Fibroblast of the conjunctiva (primary cell): ENCODE measurements around the gene PRKG1.

Experiments used
- DNase-seq: peaks from one replicate; pipeline ENCODE4 v3.0.0-alpha.2; 2010; ENCODE audit warnings: low read depth

The PRKG1 gene

DNA sequence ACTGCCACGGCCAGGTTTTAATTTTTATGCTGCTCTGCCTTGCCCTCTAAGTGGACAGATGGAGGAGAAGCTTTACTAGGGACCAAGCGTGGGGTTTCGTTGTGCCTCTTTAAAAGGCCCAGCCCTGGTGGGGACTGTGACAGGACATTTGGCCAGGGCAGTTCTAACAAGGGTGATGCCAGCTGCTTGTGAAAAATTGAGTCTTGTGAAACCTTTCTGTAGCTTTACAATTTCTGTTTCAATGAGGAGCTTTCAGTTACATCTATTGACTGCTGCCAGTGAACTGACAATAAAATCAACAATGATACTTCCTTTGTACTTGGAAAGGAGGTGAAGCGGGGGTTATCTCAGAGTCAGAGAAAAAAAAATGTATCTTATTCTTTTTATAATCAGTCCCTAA lies 858.2 kb downstream of the PRKG1 start:
- DNase-seq, result no peak

GRCh38 chr10:51934373-51934772 lies 860.1 kb downstream of the PRKG1 start:
- no peak for DNase-seq

- DNase-seq, result no peak
These were observed 861.1 kb downstream of the PRKG1 start for GRCh38 chr10:51935341-51935740.

- peak; percentile 62 for DNase-seq
These were observed 863.2 kb downstream of the PRKG1 start for GRCh38 chr10:51937308-51938140.

- DNase-seq, result no peak
These were observed 876.2 kb downstream of the PRKG1 start for GRCh38 chr10:51950371-51950995.

DNA sequence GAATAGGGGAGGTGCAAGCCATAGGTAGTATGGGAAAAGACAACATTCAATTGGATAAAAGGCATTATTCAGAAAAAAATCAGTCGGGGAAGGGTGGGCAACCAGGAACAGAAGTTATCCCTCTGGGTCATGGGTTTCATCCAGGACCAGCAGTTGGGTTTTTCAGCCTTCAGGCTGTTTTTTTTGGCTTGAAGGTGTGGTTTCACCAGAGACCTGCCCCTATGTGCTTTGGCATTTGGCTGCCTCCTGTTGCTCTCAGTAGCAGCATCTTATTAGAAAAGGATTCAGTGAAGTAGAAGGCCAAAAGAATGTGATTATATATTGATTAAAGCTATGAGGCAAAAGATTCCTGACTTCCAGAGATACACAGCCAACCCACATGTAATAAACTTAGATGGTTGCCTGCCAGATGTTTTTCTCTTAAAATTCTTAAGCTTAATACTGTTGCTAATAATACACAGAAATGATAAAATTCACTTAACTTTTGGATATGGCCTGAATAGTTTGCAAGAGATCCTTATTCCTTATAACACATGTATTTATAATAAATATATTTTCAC lies 876.8 kb downstream of the PRKG1 start:
- no peak for DNase-seq

DNA sequence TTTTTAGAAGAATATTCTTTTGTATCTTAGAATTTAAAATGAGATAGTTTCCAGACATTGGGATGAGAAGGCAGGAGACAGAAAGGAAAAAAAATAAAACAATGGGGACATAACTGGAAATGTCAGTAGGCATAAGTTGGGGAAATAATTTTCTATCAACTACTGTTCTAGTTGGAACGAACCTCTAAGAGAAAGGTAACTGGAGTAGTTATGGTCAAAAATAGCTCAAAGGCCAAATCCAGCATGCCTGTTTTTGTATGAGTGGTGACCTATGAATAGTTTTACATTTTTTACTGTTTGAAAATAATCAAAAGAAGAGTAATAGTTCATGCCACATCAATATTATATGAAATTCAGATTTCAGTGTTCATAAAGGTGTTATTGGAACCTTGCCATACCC lies 877.3 kb downstream of the PRKG1 start:
- DNase-seq, result no peak

DNA sequence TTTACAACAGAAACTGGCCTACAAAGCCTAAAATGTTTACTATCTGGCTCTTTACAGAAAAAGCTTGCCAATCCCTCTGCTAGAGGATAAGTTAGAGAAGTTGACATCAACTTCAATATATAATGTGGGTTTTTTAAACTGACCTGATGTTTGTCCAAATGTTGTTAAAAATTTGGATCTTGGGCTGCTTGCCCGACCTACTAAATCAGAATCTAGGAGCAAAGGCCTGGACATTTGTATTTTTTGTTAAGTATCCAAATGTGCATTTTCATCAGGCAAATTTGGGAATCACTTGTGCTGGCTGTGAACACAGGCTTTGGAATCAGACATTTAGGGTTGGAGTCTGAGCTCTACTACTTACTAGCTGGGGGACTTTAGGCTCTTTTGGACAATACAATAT lies 877.8 kb downstream of the PRKG1 start:
- DNase-seq, result no peak

GRCh38 chr10:51955696-51956095 lies 881.4 kb downstream of the PRKG1 start:
- DNase-seq, result no peak

GRCh38 chr10:51956822-51957221 lies 882.5 kb downstream of the PRKG1 start:
- DNase-seq, result no peak

- DNase-seq, result peak; percentile 47
These were observed 886.2 kb downstream of the PRKG1 start for GRCh38 chr10:51960494-51960895.

DNA sequence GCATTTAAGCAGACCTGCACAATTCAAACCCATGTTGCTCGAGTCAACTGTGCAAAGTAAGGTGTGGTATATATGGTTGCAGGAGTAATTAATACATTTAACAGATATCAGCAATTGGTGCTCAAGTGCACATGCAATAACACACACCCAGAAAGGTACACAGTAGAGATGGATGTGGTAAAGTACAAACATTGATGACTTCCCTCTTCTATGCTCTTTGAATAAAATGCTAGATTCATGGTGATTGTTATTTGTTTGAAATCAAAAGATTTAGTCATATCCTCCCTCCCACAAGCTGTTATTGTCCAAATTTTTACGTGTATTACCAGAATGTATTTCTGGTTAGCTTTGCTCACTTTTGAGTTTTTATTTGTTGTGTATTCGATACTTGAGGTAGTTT lies 887.1 kb downstream of the PRKG1 start:
- no peak for DNase-seq

- no peak for DNase-seq
These were observed 890.3 kb downstream of the PRKG1 start for GRCh38 chr10:51964630-51965029.

GRCh38 chr10:51965451-51965850 lies 891.2 kb downstream of the PRKG1 start:
- DNase-seq, result no peak

GRCh38 chr10:51972733-51973346 lies 898.6 kb downstream of the PRKG1 start:
- no peak for DNase-seq

DNA sequence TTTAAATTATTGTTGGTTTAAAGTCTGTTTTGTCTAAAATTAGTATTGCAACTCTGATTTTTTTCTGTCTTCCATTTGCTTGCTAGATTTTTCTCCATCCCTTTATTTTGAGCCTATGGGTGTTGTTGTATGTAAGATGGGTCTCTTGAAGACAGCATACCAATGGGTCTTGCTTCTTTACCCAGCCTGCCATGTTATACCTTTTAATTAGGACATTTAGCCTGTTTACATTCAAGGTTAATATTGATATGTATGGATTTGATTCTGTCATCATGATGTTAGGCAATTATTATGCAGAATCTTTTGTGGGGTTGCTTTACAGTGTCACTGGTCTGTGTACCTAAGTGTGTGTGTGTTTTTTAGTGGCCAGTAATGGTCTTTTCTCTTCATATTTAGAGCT lies 906.5 kb downstream of the PRKG1 start:
- no peak for DNase-seq

DNA sequence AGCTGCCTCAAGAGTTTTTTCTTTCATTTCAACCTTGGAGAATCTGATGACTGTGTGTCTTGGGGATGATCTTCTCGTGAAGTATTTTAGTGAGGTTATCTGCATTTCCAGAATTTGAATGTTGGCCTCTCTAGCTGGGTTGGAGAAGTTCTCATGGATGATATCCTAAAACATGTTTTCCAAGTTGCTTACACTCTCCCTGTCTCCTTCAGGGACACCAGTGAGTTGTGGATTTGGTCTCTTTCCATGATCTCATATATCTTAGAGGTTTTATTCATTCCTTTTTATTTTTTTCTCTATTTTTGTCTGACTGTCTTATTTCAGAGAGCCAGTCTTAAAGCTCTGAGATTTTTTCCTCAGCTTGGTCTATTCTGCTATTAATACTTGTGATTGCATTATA lies 907.4 kb downstream of the PRKG1 start:
- DNase-seq, result no peak

- DNase-seq, result no peak
These were observed 909.2 kb downstream of the PRKG1 start for GRCh38 chr10:51983481-51983880.

DNA sequence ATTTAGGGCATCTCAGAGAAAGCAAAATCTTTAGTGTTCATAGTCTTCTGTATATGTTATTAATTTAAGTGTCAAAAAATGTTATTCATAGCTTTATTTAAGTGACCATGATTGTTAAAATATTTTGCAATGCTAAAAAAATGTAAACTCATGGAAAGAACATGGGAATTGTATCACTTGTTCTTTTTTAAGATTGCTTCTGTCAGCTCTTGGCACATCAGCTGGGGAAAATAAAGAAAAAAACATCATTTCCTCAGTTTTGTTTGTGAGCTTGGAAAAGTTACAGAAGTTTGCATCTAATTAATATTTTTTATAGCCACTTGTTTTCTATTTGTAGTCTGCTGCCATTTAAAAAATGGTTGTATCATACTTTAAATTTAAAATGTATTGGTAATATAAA lies 911.0 kb downstream of the PRKG1 start:
- no peak for DNase-seq

DNA sequence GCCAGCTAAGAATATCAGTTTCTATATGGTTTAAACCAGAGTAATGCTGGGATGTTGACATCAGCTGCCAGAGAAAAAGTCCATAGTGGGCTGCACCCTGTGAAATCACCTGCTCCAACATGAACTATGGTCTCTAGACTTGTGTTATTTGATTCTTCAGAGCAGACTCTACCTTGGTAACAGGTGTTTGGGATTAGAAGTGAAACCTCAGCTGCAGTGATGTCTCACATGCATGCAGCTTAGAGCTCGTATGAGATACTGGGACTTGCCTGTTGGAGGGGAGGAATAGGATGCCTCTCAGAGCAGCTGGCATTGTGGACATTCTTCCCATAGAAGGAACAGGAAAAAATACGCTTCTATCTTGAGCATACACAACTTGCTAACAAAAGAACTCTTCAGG lies 912.2 kb downstream of the PRKG1 start:
- no peak for DNase-seq

DNA sequence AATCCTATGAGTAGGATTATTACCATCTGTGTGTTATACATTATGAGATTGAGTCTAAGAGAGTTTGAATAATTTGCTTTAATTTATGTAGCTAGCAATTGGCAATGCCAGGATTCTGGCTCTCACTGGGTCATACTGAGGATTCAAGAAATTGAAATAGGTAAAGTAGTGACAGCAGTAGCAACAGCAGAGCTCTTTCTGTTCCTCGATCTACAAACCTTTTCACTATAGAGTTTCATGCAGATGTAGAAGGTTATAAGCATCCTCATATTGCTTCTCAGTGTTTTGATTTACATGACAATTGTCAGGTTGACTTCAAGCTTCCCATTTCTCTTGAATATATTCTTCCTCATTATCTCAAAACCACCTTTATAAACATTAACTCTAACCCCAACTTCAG lies 919.2 kb downstream of the PRKG1 start:
- DNase-seq, result no peak

DNA sequence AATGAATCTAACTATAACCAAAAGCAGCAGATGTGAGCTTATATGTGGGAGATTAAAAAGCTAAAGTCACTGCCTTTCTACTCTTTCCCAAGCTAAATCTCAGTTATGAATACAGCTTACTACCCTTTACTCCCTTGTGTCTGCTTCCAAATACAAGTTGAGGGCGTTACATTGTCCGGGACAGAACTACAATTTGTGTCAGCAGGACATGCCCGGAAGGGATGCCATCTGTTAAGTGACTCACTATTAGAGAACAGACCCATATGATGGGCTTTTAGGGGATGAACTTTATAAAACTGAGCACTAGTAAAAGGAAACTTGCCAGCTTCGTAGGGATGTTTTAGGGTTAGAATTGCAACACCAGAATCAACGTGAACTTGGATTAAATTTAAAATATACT lies 924.8 kb downstream of the PRKG1 start:
- DNase-seq, result no peak

DNA sequence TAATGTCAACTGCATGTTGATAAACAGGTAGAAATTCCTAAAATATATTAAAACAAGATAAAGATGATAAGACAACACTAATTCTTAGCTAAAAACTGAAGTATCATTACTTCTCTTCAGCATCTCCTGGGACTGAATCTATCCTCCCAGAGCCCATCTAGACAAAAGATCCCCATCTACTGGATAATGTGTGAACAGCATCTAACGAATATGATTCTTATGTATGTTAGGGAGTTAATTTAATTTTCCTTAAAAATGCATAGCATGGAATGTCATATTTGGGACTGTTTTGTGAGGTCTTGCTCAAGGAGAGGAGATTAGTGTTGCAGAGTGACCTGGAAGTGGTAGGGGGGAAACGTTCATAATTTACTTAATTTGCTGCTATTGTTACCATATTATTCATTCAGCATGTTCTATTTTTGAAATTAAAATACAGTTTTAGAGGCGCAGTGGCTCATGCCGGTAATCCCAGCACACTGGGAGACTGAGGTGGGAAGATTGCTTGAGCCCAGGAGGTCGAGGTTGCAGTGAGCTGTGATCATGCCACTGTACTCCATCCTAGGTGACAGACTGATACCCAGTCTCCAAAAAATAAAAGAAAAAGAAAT lies 930.2 kb downstream of the PRKG1 start:
- peak; percentile 24 for DNase-seq
